Measurements from ENCODE around the gene PACRG. TPM values are rescaled to one million over a fixed set of nuclear protein-coding genes. Genes with fewer than 3 reads are reported as not detected.

PACRG gene
- total and polyA plus RNA-seq, 2 donors (not counting 3 experiments of a cell fraction or from before 2014, with no cell fraction given): 0.08 TPM; not detected in 1

GRCh38 chr6:162852192-162852591, 124.4 kb downstream of the PACRG start:
- no peak for FAIRE-seq
- Histone ChIP-seq H3K36me3 (ENCODE audit: control insufficient read depth in 2 of 2, extremely low read depth in 1 of 2, insufficient read depth in 2 of 2, low read length in 2 of 2) (no peaks in the 10 kb centered on the region), H3K27ac (ENCODE audit: insufficient read depth, low read depth, low read length) (no peak overlapping the region), H3K4me1 (ENCODE audit: control insufficient read depth, extremely low read depth, insufficient read depth, low read length) (no peaks in the 10 kb centered on the region), H3K9me3 (replicated peaks; ENCODE audit: control insufficient read depth, insufficient read depth, low read length) (no peaks in the 10 kb centered on the region), H2AFZ (ENCODE audit: low read depth, low read length) (no peak overlapping the region), H3K79me2 (ENCODE audit: control insufficient read depth, insufficient read depth, low read length) (no peaks in the 10 kb centered on the region), H3K27me3 (ENCODE audit: control insufficient read depth in 2 of 2, insufficient read depth in 2 of 2, low read length in 2 of 2) (no peaks in the 10 kb centered on the region), H3K9me1 (replicated peaks; ENCODE audit: control insufficient read depth, extremely low read depth, insufficient read depth, low read length) (no peaks in the 10 kb centered on the region), H4K20me1 (replicated peaks; ENCODE audit: control insufficient read depth, extremely low read depth, insufficient read depth, low read length) (no peaks in the 10 kb centered on the region), H3K4me3 (replicated peaks in 1 of 3; ENCODE audit: insufficient read depth in 1 of 3, low read depth in 1 of 3, low read length in 3 of 3) (no peak overlapping the region), H3K9ac (replicated peaks; ENCODE audit: extremely low read depth, insufficient read depth, low read length) (no peak overlapping the region), H3K4me2 (ENCODE audit: insufficient read depth, low read length) (no peak overlapping the region)
- intact Hi-C loops (cut with micrococcal nuclease): no loop called here
- BruUV-seq (replicated peaks): no TSS peak
- dilution Hi-C loops (cut with MboI; ENCODE audit: extremely low pct_ligation_motif_present, low sequenced_read_pairs): no loop called here
- DNase-seq (ENCODE audit: low read depth, low spot score): no peak
- ChIA-PET CTCF (no interaction called here), POLR2A (no interaction called here)
- TF ChIP-seq MAX (IDR thresholded peaks at IDR 0.05; ENCODE audit: insufficient read depth, insufficient read length): no peak
- TF ChIP-seq FOS (IDR thresholded peaks at IDR 0.05; ENCODE audit: borderline replicate concordance, insufficient read depth, low read length): no peak
- no peak for TF ChIP-seq EZH2 (IDR thresholded peaks at IDR 0.05; ENCODE audit: borderline replicate concordance, low read depth, low read length, severe bottlenecking)

- intact Hi-C loops (cut with micrococcal nuclease) (no loop called here), dilution Hi-C loops (cut with MboI; ENCODE audit: extremely low pct_ligation_motif_present, low sequenced_read_pairs) (no loop called here)
- H2AFZ ChIP-seq (ENCODE audit: low read depth, low read length): no peak overlapping the region
- no peaks in the 10 kb centered on the region for H4K20me1 ChIP-seq (replicated peaks; ENCODE audit: control insufficient read depth, extremely low read depth, insufficient read depth, low read length)
- no peak for TF ChIP-seq EZH2 (IDR thresholded peaks at IDR 0.05; ENCODE audit: borderline replicate concordance, low read depth, low read length, severe bottlenecking)
- no peak for TF ChIP-seq MAX (IDR thresholded peaks at IDR 0.05; ENCODE audit: insufficient read depth, insufficient read length)
- FAIRE-seq: no peak
- no peaks in the 10 kb centered on the region for H3K36me3 ChIP-seq (ENCODE audit: control insufficient read depth in 2 of 2, extremely low read depth in 1 of 2, insufficient read depth in 2 of 2, low read length in 2 of 2)
- no peaks in the 10 kb centered on the region for H3K79me2 ChIP-seq (ENCODE audit: control insufficient read depth, insufficient read depth, low read length)
- H3K4me1 ChIP-seq (ENCODE audit: control insufficient read depth, extremely low read depth, insufficient read depth, low read length): no peaks in the 10 kb centered on the region
- ChIA-PET POLR2A (no interaction called here), CTCF (no interaction called here)
- H3K4me3 ChIP-seq (replicated peaks in 1 of 3; ENCODE audit: insufficient read depth in 1 of 3, low read depth in 1 of 3, low read length in 3 of 3): no peak overlapping the region
- H3K9ac ChIP-seq (replicated peaks; ENCODE audit: extremely low read depth, insufficient read depth, low read length): no peak overlapping the region
- no peak for DNase-seq (ENCODE audit: low read depth, low spot score)
- no peaks in the 10 kb centered on the region for H3K9me1 ChIP-seq (replicated peaks; ENCODE audit: control insufficient read depth, extremely low read depth, insufficient read depth, low read length)
- H3K9me3 ChIP-seq (replicated peaks; ENCODE audit: control insufficient read depth, insufficient read depth, low read length): no peaks in the 10 kb centered on the region
- no TSS peak for BruUV-seq (replicated peaks)
- no peak overlapping the region for H3K27ac ChIP-seq (ENCODE audit: insufficient read depth, low read depth, low read length)
- no peak overlapping the region for H3K4me2 ChIP-seq (ENCODE audit: insufficient read depth, low read length)
- H3K27me3 ChIP-seq (ENCODE audit: control insufficient read depth in 2 of 2, insufficient read depth in 2 of 2, low read length in 2 of 2): no peaks in the 10 kb centered on the region
Observed at GRCh38 chr6:162852840-162853577, 125.2 kb downstream of the PACRG start.
